ENCODE measurements around the gene ZCWPW1. TPM values are rescaled to one million over a fixed set of nuclear protein-coding genes. Genes with fewer than 3 reads are reported as not detected.
A peak's percentile ranks its signal among the peaks of the same experiment; 100 is the strongest.
"Not testable (repeated sequence)": the region's sequence is repeated elsewhere in the genome, so short reads cannot be mapped to it uniquely, and the experiment has no call there.

Gene ZCWPW1
- total and polyA plus RNA-seq, 12 donors = 3.3 to 7.5 (median 4.2) TPM

GRCh38 chr7:100456562-100456961 is 28.1 kb upstream of the ZCWPW1 start:
- ATAC-seq = no peak
- intact Hi-C loops (cut with DNase I) = no loop called here
- H3K4me1 ChIP-seq = peaks cover 0 to 9% (median 0%) of the 10 kb centered on the region in 9 donors
- H3K4me3 ChIP-seq = no peak overlapping the region
- H3K36me3 ChIP-seq = peaks cover 0 to 27% (median 0%) of the 10 kb centered on the region in 9 donors
- 89 to 90% methylated on average over 14 of the region's 14 CpGs for WGBS, 2 donors
- H3K27ac ChIP-seq = no peak overlapping the region
- no peak for TF ChIP-seq CTCF (IDR thresholded peaks at IDR 0.05)
- no peak for DNase-seq
- no peaks in the 10 kb centered on the region for H3K9me3 ChIP-seq
- no peaks in the 10 kb centered on the region for H3K27me3 ChIP-seq

- intact Hi-C loops (cut with DNase I) = no loop called here
- no peak for TF ChIP-seq CTCF (IDR thresholded peaks at IDR 0.05)
- no peak for ATAC-seq
- Histone ChIP-seq H3K27me3 (no peaks in the 10 kb centered on the region), H3K4me3 (no peak overlapping the region), H3K9me3 (no peaks in the 10 kb centered on the region), H3K4me1 (peaks cover 0 to 17% (median 1%) of the 10 kb centered on the region in 9 donors), H3K27ac (no peak overlapping the region), H3K36me3 (peaks cover 0 to 15% (median 0%) of the 10 kb centered on the region in 9 donors)
- WGBS, 2 donors = 94 to 95% methylated on average over 3 of the region's 3 CpGs
- DNase-seq = no peak
Measured at GRCh38 chr7:100455206-100455605, 26.7 kb upstream of the ZCWPW1 start.

GRCh38 chr7:100453854-100454253 is 25.4 kb upstream of the ZCWPW1 start:
- H3K27ac ChIP-seq; DNase-seq; H3K4me3 ChIP-seq; ATAC-seq; H3K27me3 ChIP-seq; intact Hi-C loops (cut with DNase I); H3K9me3 ChIP-seq; H3K36me3 ChIP-seq: not testable (repeated sequence)
- 95 to 98% methylated on average over 8 of the region's 8 CpGs for WGBS, 2 donors
- peaks cover 0 to 19% (median 7%) of the 10 kb centered on the region in 9 donors for H3K4me1 ChIP-seq

GRCh38 chr7:100452513-100452912 is 24.0 kb upstream of the ZCWPW1 start:
- no peak for DNase-seq
- H3K4me1 ChIP-seq = peaks cover 0 to 19% (median 7%) of the 10 kb centered on the region in 9 donors
- intact Hi-C loops (cut with DNase I) = no loop called here
- no peak for TF ChIP-seq CTCF (IDR thresholded peaks at IDR 0.05)
- no peak for ATAC-seq
- H3K36me3 ChIP-seq = peaks cover 0 to 5% (median 0%) of the 10 kb centered on the region in 9 donors
- H3K9me3 ChIP-seq = no peaks in the 10 kb centered on the region
- 84 to 90% methylated on average over 3 of the region's 3 CpGs for WGBS, 2 donors
- H3K27ac ChIP-seq = no peak overlapping the region
- no peak overlapping the region for H3K4me3 ChIP-seq
- no peaks in the 10 kb centered on the region for H3K27me3 ChIP-seq

- Histone ChIP-seq H3K9me3 (no peaks in the 10 kb centered on the region), H3K36me3 (no peaks in the 10 kb centered on the region), H3K27ac (peak overlapping the region in 7 of 10 donors; percentile 88 to 94 (median 90)), H3K4me3 (peak overlapping the region in 3 of 10 donors; percentile 50 to 67 (median 60)), H3K4me1 (peaks cover 0 to 32% (median 22%) of the 10 kb centered on the region in 9 donors), H3K27me3 (no peaks in the 10 kb centered on the region)
- DNase-seq = no peak
- ATAC-seq = no peak
- TF ChIP-seq CTCF (IDR thresholded peaks at IDR 0.05) = no peak
- intact Hi-C loops (cut with DNase I) = no loop called here
- 86% methylated on average over 13 of the region's 13 CpGs for whole genome bisulfite sequencing, 2 donors
Measured at GRCh38 chr7:100449190-100449795, 20.8 kb upstream of the ZCWPW1 start.

GRCh38 chr7:100447363-100447762 is 18.9 kb upstream of the ZCWPW1 start:
- H3K27me3 ChIP-seq; H3K9me3 ChIP-seq; DNase-seq; intact Hi-C loops (cut with DNase I); H3K36me3 ChIP-seq; H3K27ac ChIP-seq; ATAC-seq; H3K4me3 ChIP-seq: not testable (repeated sequence)
- WGBS, 2 donors = 97 to 98% methylated on average over 8 of the region's 8 CpGs
- peaks cover 0 to 42% (median 30%) of the 10 kb centered on the region in 9 donors for H3K4me1 ChIP-seq
